GM23338 (cell line): ENCODE data around the gene VCL. TPM values are rescaled to one million over a fixed set of nuclear protein-coding genes. Genes with fewer than 3 reads are reported as not detected.
A peak's percentile ranks its signal among the peaks of the same experiment; 100 is the strongest.

Experiments used
- ATAC-seq: fragments of 200-7000 bp; cut with Tn5 transposase; 3 replicates; pipeline ENCODE4 v1.9.1; 2020
- DNase-seq: peaks from one replicate; pipeline ENCODE4 v3.0.0-alpha.2; 2015; ENCODE audit warnings: low spot score
- H2AFZ ChIP-seq: fragments of 200-600 bp; sonication (generic); 2 replicates; pipeline ENCODE4 v1.8.0; 2016; ENCODE audit warnings: antibody characterized with exemption, mild to moderate bottlenecking, moderate library complexity
- H3F3A ChIP-seq: fragments of 200-600 bp; sonication (generic); replicated peaks from 2 replicates; pipeline ENCODE4 v1.8.0; 2017; ENCODE audit warnings: antibody characterized with exemption, mixed run types, low read depth
- H3K27ac ChIP-seq: fragments of 200-600 bp; sonication (generic); 2 replicates; pipeline ENCODE4 v1.6.1; 2016; ENCODE audit warnings: low read depth
- H3K27me3 ChIP-seq: fragments of 200-600 bp; sonication (generic); 2 replicates; pipeline ENCODE4 v1.8.0; 2016; ENCODE audit warnings: mild to moderate bottlenecking, mixed run types, moderate library complexity; ENCODE audit not compliant: insufficient read depth
- H3K36me3 ChIP-seq: fragments of 200-600 bp; sonication (generic); 2 replicates; pipeline ENCODE4 v1.8.0; 2016; ENCODE audit warnings: mild to moderate bottlenecking; ENCODE audit not compliant: insufficient read depth
- H3K4me1 ChIP-seq: fragments of 200-600 bp; sonication (generic); 2 replicates; pipeline ENCODE4 v1.8.0; 2016; ENCODE audit warnings: mild to moderate bottlenecking, moderate library complexity; ENCODE audit not compliant: insufficient read depth
- H3K4me2 ChIP-seq: fragments of 200-600 bp; sonication (generic); 2 replicates; pipeline ENCODE4 v1.7.1; 2017; ENCODE audit warnings: mixed run types
- H3K4me3 ChIP-seq: fragments of 200-600 bp; sonication (generic); 2 replicates; pipeline ENCODE4 v1.6.1; 2016; ENCODE audit warnings: mixed run types
- H3K79me2 ChIP-seq: fragments of 200-600 bp; sonication (generic); replicated peaks from 2 replicates; pipeline ENCODE4 v1.8.0; 2017; ENCODE audit warnings: mild to moderate bottlenecking; ENCODE audit not compliant: insufficient read depth
- H3K9me2 ChIP-seq: fragments of 200-600 bp; sonication (generic); 2 replicates; pipeline ENCODE4 v1.8.0; 2017; ENCODE audit not compliant: insufficient read depth
- H4K20me1 ChIP-seq: fragments of 200-600 bp; sonication (generic); replicated peaks from 2 replicates; pipeline ENCODE4 v1.8.0; 2017; ENCODE audit warnings: mild to moderate bottlenecking; ENCODE audit not compliant: insufficient read depth
- H3K27ac Mint-ChIP-seq: 2 replicates; pipeline ENCODE4 v1.8.0; 2020; ENCODE audit warnings: inconsistent platforms, mild to moderate bottlenecking, moderate library complexity, mixed read lengths
- H3K27me3 Mint-ChIP-seq: 3 replicates; pipeline ENCODE4 v1.8.0; 2022; ENCODE audit warnings: low read depth, mild to moderate bottlenecking, moderate library complexity, mixed read lengths, inconsistent platforms; ENCODE audit not compliant: insufficient read depth, poor library complexity
- H3K36me3 Mint-ChIP-seq: 3 replicates; pipeline ENCODE4 v1.8.0; 2021; ENCODE audit warnings: low read depth, mild to moderate bottlenecking, inconsistent platforms, moderate library complexity, mixed read lengths
- H3K4me1 Mint-ChIP-seq: 3 replicates; pipeline ENCODE4 v1.8.0; 2020; ENCODE audit warnings: mild to moderate bottlenecking, inconsistent platforms, mixed read lengths
- H3K4me3 Mint-ChIP-seq: 3 replicates; pipeline ENCODE4 v1.8.0; 2021; ENCODE audit warnings: moderate library complexity, mild to moderate bottlenecking, inconsistent platforms, mixed read lengths
- H3K9me3 Mint-ChIP-seq: 3 replicates; pipeline ENCODE4 v1.8.0; 2020; ENCODE audit warnings: moderate library complexity, mild to moderate bottlenecking, inconsistent platforms, mixed read lengths
- CREB1 ChIP-seq: fragments of 250-450 bp; sonication (Bioruptor Pico); IDR thresholded peaks from 2 replicates; pipeline ENCODE4 v1.5.0; 2020; ENCODE audit warnings: low read depth, mild to moderate bottlenecking, moderate library complexity
- CTCF ChIP-seq, 2 experiments: fragments of 200-600 bp in 1 of 2; sonication (generic) in 1 of 2; conservative IDR thresholded peaks; 2 replicates each; pipeline versions ENCODE4 v1.5.1 to v1.6.1; 2016 to 2017; ENCODE audit warnings: antibody characterized with exemption in 2 of 2, low read depth in 2 of 2, mild to moderate bottlenecking in 2 of 2, moderate library complexity in 1 of 2
- ETS1 ChIP-seq: IDR thresholded peaks from 2 replicates; pipeline ENCODE4 v1.6.1; 2016; ENCODE audit warnings: antibody characterized with exemption
- EZH2 ChIP-seq: fragments of 200-600 bp; sonication (generic); IDR thresholded peaks from one replicate; pipeline ENCODE4 v1.8.0; 2017; ENCODE audit warnings: antibody characterized with exemption, mild to moderate bottlenecking, low read depth; ENCODE audit not compliant: unreplicated experiment
- EZH2phosphoT487 ChIP-seq: fragments of 200-600 bp; sonication (generic); IDR thresholded peaks from one replicate; pipeline ENCODE4 v1.8.1; 2018; ENCODE audit warnings: antibody characterized with exemption; ENCODE audit not compliant: unreplicated experiment
- JUNB ChIP-seq: IDR thresholded peaks from one replicate; pipeline ENCODE4 v1.6.1; 2016; ENCODE audit warnings: antibody characterized with exemption; ENCODE audit not compliant: unreplicated experiment
- NANOG ChIP-seq: IDR thresholded peaks from 2 replicates; pipeline ENCODE4 v1.6.1; 2016; ENCODE audit warnings: antibody characterized with exemption, borderline replicate concordance
- POLR2AphosphoS5 ChIP-seq: IDR thresholded peaks from 2 replicates; pipeline ENCODE4 v1.6.1; 2016; ENCODE audit warnings: antibody characterized with exemption, low read depth
- REST ChIP-seq: IDR thresholded peaks from one replicate; pipeline ENCODE4 v1.6.1; 2018; ENCODE audit warnings: antibody characterized with exemption; ENCODE audit not compliant: unreplicated experiment
- STAT1 ChIP-seq: IDR thresholded peaks from one replicate; pipeline ENCODE4 v1.6.1; 2016; ENCODE audit warnings: antibody characterized with exemption; ENCODE audit not compliant: unreplicated experiment
- ZNF114 ChIP-seq: fragments of 250-450 bp; sonication (Bioruptor Pico); IDR thresholded peaks from 2 replicates; pipeline ENCODE4 v1.5.0; 2020; ENCODE audit warnings: mild to moderate bottlenecking, moderate library complexity
- ZNF331 ChIP-seq: fragments of 250-450 bp; sonication (Bioruptor Pico); IDR thresholded peaks from 2 replicates; pipeline ENCODE4 v1.5.0; 2020; ENCODE audit warnings: low read depth, mild to moderate bottlenecking, moderate library complexity
- polyA plus RNA-seq: library from polyadenylated mRNA; unstranded; fragments of >200 nt; fragmentation: Nextera tagmentation; extraction: Ambion mirVana; gene quantifications from 2 replicates; pipeline ENCODE4 v1.2.1, GENCODE V29; 2016
- total RNA-seq: library from RNA; depleted of rRNA; stranded (reverse); fragments of >200 nt; shearing (Covaris generic); gene quantifications from 2 replicates; pipeline ENCODE4 v1.2.3, GENCODE V29; 2014
- TF ChIP-seq, protein P1 (sequence below): fragments of 250-450 bp; sonication (Bioruptor Pico); IDR thresholded peaks from 2 replicates; pipeline ENCODE4 v1.5.0; 2020; ENCODE audit warnings: mild to moderate bottlenecking, moderate library complexity

VCL gene
- total and polyA plus RNA-seq, 2 experiments from 2014 or later = 60.7 to 254 TPM

GRCh38 chr10:74033702-74034101 is 35.8 kb downstream of the VCL start:
- Mint-ChIP-seq H3K4me1 (peaks cover 64% of the 10 kb centered on the region), H3K4me3 (no peak overlapping the region), H3K27ac (no peak overlapping the region), H3K36me3 (peaks cover 34% of the 10 kb centered on the region; the same call in 2 of the 3 replicates), H3K27me3 (no peaks in the 10 kb centered on the region), H3K9me3 (no peaks in the 10 kb centered on the region)
- ATAC-seq (peak; percentile 20; the same call in 2 of the 3 replicates), DNase-seq (no peak)
- Histone ChIP-seq H3K9me2 (no peaks in the 10 kb centered on the region), H3K79me2 (peaks cover 94% of the 10 kb centered on the region), H3K4me3 (no peak overlapping the region), H3K36me3 (no peaks in the 10 kb centered on the region), H3K27me3 (no peaks in the 10 kb centered on the region), H3F3A (0 out of 2 replicates have a peak, but pooled peaks cover 6% of the 10 kb centered on the region), H3K4me1 (peaks cover 44% of the 10 kb centered on the region), H4K20me1 (peaks cover 9% of the 10 kb centered on the region; the same call in 1 of the 2 replicates), H2AFZ (no peak overlapping the region), H3K4me2 (no peak overlapping the region), H3K27ac (peak overlapping the region; percentile 85)
- TF ChIP-seq EZH2 = no peak
- TF ChIP-seq ZNF114 (CRISPR knock-in tag) = no peak
- TF ChIP-seq NANOG = no peak
- TF ChIP-seq ETS1 = no peak
- TF ChIP-seq STAT1 = no peak
- no peak for TF ChIP-seq EZH2phosphoT487
- no peak for TF ChIP-seq REST
- TF ChIP-seq CREB1 = no peak
- no peak for TF ChIP-seq POLR2AphosphoS5
- TF ChIP-seq, protein P1, sequence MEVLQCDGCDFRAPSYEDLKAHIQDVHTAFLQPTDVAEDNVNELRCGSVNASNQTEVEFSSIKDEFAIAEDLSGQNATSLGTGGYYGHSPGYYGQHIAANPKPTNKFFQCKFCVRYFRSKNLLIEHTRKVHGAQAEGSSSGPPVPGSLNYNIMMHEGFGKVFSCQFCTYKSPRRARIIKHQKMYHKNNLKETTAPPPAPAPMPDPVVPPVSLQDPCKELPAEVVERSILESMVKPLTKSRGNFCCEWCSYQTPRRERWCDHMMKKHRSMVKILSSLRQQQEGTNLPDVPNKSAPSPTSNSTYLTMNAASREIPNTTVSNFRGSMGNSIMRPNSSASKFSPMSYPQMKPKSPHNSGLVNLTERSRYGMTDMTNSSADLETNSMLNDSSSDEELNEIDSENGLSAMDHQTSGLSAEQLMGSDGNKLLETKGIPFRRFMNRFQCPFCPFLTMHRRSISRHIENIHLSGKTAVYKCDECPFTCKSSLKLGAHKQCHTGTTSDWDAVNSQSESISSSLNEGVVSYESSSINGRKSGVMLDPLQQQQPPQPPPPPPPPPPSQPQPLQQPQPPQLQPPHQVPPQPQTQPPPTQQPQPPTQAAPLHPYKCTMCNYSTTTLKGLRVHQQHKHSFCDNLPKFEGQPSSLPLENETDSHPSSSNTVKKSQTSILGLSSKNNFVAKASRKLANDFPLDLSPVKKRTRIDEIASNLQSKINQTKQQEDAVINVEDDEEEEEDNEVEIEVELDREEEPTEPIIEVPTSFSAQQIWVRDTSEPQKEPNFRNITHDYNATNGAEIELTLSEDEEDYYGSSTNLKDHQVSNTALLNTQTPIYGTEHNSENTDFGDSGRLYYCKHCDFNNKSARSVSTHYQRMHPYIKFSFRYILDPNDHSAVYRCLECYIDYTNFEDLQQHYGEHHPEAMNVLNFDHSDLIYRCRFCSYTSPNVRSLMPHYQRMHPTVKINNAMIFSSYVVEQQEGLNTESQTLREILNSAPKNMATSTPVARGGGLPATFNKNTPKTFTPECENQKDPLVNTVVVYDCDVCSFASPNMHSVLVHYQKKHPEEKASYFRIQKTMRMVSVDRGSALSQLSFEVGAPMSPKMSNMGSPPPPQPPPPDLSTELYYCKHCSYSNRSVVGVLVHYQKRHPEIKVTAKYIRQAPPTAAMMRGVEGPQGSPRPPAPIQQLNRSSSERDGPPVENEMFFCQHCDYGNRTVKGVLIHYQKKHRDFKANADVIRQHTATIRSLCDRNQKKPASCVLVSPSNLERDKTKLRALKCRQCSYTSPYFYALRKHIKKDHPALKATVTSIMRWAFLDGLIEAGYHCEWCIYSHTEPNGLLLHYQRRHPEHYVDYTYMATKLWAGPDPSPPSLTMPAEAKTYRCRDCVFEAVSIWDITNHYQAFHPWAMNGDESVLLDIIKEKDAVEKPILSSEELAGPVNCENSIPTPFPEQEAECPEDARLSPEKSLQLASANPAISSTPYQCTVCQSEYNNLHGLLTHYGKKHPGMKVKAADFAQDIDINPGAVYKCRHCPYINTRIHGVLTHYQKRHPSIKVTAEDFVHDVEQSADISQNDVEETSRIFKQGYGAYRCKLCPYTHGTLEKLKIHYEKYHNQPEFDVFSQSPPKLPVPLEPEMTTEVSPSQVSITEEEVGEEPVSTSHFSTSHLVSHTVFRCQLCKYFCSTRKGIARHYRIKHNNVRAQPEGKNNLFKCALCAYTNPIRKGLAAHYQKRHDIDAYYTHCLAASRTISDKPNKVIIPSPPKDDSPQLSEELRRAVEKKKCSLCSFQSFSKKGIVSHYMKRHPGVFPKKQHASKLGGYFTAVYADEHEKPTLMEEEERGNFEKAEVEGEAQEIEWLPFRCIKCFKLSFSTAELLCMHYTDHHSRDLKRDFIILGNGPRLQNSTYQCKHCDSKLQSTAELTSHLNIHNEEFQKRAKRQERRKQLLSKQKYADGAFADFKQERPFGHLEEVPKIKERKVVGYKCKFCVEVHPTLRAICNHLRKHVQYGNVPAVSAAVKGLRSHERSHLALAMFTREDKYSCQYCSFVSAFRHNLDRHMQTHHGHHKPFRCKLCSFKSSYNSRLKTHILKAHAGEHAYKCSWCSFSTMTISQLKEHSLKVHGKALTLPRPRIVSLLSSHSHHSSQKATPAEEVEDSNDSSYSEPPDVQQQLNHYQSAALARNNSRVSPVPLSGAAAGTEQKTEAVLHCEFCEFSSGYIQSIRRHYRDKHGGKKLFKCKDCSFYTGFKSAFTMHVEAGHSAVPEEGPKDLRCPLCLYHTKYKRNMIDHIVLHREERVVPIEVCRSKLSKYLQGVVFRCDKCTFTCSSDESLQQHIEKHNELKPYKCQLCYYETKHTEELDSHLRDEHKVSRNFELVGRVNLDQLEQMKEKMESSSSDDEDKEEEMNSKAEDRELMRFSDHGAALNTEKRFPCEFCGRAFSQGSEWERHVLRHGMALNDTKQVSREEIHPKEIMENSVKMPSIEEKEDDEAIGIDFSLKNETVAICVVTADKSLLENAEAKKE (CRISPR knock-in tag) = no peak
- TF ChIP-seq CTCF (conservative IDR thresholded peaks at IDR 0.05; ENCODE audit: low read depth in 2 of 2) = no peak
- no peak for TF ChIP-seq JUNB
- no peak for TF ChIP-seq ZNF331 (CRISPR knock-in tag)
